ENCODE results near the gene B3GALNT1. TPM values are rescaled to one million over a fixed set of nuclear protein-coding genes. Genes with fewer than 3 reads are reported as not detected.

The B3GALNT1 gene
- total RNA-seq, 2 experiments from 2014 or later: 1.7 to 9.3 TPM

- Mint-ChIP-seq H3K4me3 (peak overlapping the region; percentile 52), H3K27ac (no peak overlapping the region)
- CTCF ChIA-PET: no interaction called here
Measured at GRCh38 chr3:161103776-161104385, 1.3 kb downstream of the B3GALNT1 start.

GRCh38 chr3:161101609-161102008, 3.5 kb downstream of the B3GALNT1 start:
- Mint-ChIP-seq H3K27ac (no peak overlapping the region), H3K36me3 (no peaks in the 10 kb centered on the region), H3K4me1 (peaks cover 12% of the 10 kb centered on the region), H3K9me3 (ENCODE audit: low read depth) (no peaks in the 10 kb centered on the region), H3K4me3 (no peak overlapping the region), H3K27me3 (peaks cover 44% of the 10 kb centered on the region)
- DNase-seq: no peak
- ATAC-seq: no peak
- CTCF ChIA-PET: no interaction called here

More at GRCh38 chr3:161103776-161104385, 1.3 kb downstream of the B3GALNT1 start:
- peaks cover 17% of the 10 kb centered on the region for H3K4me1 Mint-ChIP-seq
- ATAC-seq (no peak), DNase-seq (no peak)
- no peaks in the 10 kb centered on the region for H3K36me3 Mint-ChIP-seq
- H3K27me3 Mint-ChIP-seq: peaks cover 48% of the 10 kb centered on the region
- H3K9me3 Mint-ChIP-seq (ENCODE audit: low read depth): no peaks in the 10 kb centered on the region

- H3K4me3 Mint-ChIP-seq: no peak overlapping the region
- H3K4me1 Mint-ChIP-seq: peaks cover 10% of the 10 kb centered on the region
- CTCF ChIA-PET: no interaction called here
- H3K27ac Mint-ChIP-seq: no peak overlapping the region
- peaks cover 44% of the 10 kb centered on the region for H3K27me3 Mint-ChIP-seq
- H3K36me3 Mint-ChIP-seq: no peaks in the 10 kb centered on the region
- DNase-seq (no peak), ATAC-seq (no peak)
- H3K9me3 Mint-ChIP-seq (ENCODE audit: low read depth): no peaks in the 10 kb centered on the region
Measured at GRCh38 chr3:161100994-161101393, 4.2 kb downstream of the B3GALNT1 start.

GRCh38 chr3:161096771-161097367, 8.3 kb downstream of the B3GALNT1 start:
- Mint-ChIP-seq H3K9me3 (ENCODE audit: low read depth) (no peaks in the 10 kb centered on the region), H3K4me3 (no peak overlapping the region), H3K27ac (no peak overlapping the region), H3K36me3 (no peaks in the 10 kb centered on the region), H3K27me3 (peaks cover 19% of the 10 kb centered on the region), H3K4me1 (no peaks in the 10 kb centered on the region)
- no peak for DNase-seq
- ATAC-seq: no peak
- CTCF ChIA-PET: interaction anchor here (0.9 to 1.3 kb wide), 4 partner anchors 10 to 326 kb away, joined by 3 to 5 read pairs (median 4); no protein-coding TSS in a partner anchor

- ATAC-seq (no peak), DNase-seq (no peak)
- H3K27me3 Mint-ChIP-seq: peaks cover 8% of the 10 kb centered on the region
- no peak overlapping the region for H3K4me3 Mint-ChIP-seq
- no peaks in the 10 kb centered on the region for H3K36me3 Mint-ChIP-seq
- CTCF ChIA-PET: no interaction called here
- no peaks in the 10 kb centered on the region for H3K4me1 Mint-ChIP-seq
- no peaks in the 10 kb centered on the region for H3K9me3 Mint-ChIP-seq (ENCODE audit: low read depth)
- H3K27ac Mint-ChIP-seq: no peak overlapping the region
Measured at GRCh38 chr3:161093895-161094294, 11.3 kb downstream of the B3GALNT1 start.

- H3K9me3 Mint-ChIP-seq (ENCODE audit: low read depth): no peaks in the 10 kb centered on the region
- peaks cover 18% of the 10 kb centered on the region for H3K4me1 Mint-ChIP-seq
- ATAC-seq: no peak
- DNase-seq: no peak
- no peaks in the 10 kb centered on the region for H3K36me3 Mint-ChIP-seq
- CTCF ChIA-PET: no interaction called here
- no peak overlapping the region for H3K27ac Mint-ChIP-seq
- H3K27me3 Mint-ChIP-seq: peaks cover 9% of the 10 kb centered on the region
- no peak overlapping the region for H3K4me3 Mint-ChIP-seq
Measured at GRCh38 chr3:161084277-161084676, 20.9 kb downstream of the B3GALNT1 start.

- CTCF ChIA-PET: no interaction called here
- H3K27me3 Mint-ChIP-seq: peaks cover 13% of the 10 kb centered on the region
- ATAC-seq: no peak
Measured at GRCh38 chr3:161083131-161083530, 22.0 kb downstream of the B3GALNT1 start.

GRCh38 chr3:161082063-161082462, 23.1 kb downstream of the B3GALNT1 start:
- ATAC-seq (peak; percentile 39), DNase-seq (no peak)
- Mint-ChIP-seq H3K36me3 (no peaks in the 10 kb centered on the region), H3K27me3 (peaks cover 15% of the 10 kb centered on the region), H3K4me3 (no peak overlapping the region), H3K4me1 (peaks cover 35% of the 10 kb centered on the region), H3K27ac (no peak overlapping the region), H3K9me3 (ENCODE audit: low read depth) (no peaks in the 10 kb centered on the region)
- CTCF ChIA-PET: no interaction called here

More at GRCh38 chr3:161083131-161083530, 22.0 kb downstream of the B3GALNT1 start:
- H3K27ac Mint-ChIP-seq: no peak overlapping the region
- no peak overlapping the region for H3K4me3 Mint-ChIP-seq
- no peaks in the 10 kb centered on the region for H3K9me3 Mint-ChIP-seq (ENCODE audit: low read depth)
- peaks cover 24% of the 10 kb centered on the region for H3K4me1 Mint-ChIP-seq
- DNase-seq: no peak
- no peaks in the 10 kb centered on the region for H3K36me3 Mint-ChIP-seq

GRCh38 chr3:161081633-161082032, 23.5 kb downstream of the B3GALNT1 start:
- no peak for DNase-seq
- Mint-ChIP-seq H3K4me3 (no peak overlapping the region), H3K27me3 (peaks cover 18% of the 10 kb centered on the region), H3K4me1 (peaks cover 38% of the 10 kb centered on the region), H3K27ac (no peak overlapping the region), H3K36me3 (no peaks in the 10 kb centered on the region), H3K9me3 (ENCODE audit: low read depth) (no peaks in the 10 kb centered on the region)
- CTCF ChIA-PET: no interaction called here
- ATAC-seq: peak; percentile 74

- DNase-seq (no peak), ATAC-seq (no peak)
- H3K4me1 Mint-ChIP-seq: peaks cover 56% of the 10 kb centered on the region
- no peak overlapping the region for H3K4me3 Mint-ChIP-seq
- peaks cover 16% of the 10 kb centered on the region for H3K27me3 Mint-ChIP-seq
- CTCF ChIA-PET: interaction anchor here (1.2 kb wide), 1 partner anchor 24 kb away, joined by 4 read pairs; no protein-coding TSS in a partner anchor
- no peak overlapping the region for H3K27ac Mint-ChIP-seq
- peaks cover 2% of the 10 kb centered on the region for H3K36me3 Mint-ChIP-seq
- no peaks in the 10 kb centered on the region for H3K9me3 Mint-ChIP-seq (ENCODE audit: low read depth)
Measured at GRCh38 chr3:161073181-161073580, 32.0 kb downstream of the B3GALNT1 start.

GRCh38 chr3:161072751-161073150, 32.4 kb downstream of the B3GALNT1 start:
- Mint-ChIP-seq H3K27me3 (peaks cover 16% of the 10 kb centered on the region), H3K36me3 (peaks cover 2% of the 10 kb centered on the region), H3K27ac (peak overlapping the region; percentile 42), H3K4me3 (no peak overlapping the region), H3K4me1 (peaks cover 56% of the 10 kb centered on the region), H3K9me3 (ENCODE audit: low read depth) (no peaks in the 10 kb centered on the region)
- CTCF ChIA-PET: no interaction called here
- no peak for DNase-seq
- ATAC-seq: no peak

- Mint-ChIP-seq H3K4me3 (no peak overlapping the region), H3K4me1 (peaks cover 56% of the 10 kb centered on the region), H3K9me3 (ENCODE audit: low read depth) (no peaks in the 10 kb centered on the region), H3K36me3 (peaks cover 3% of the 10 kb centered on the region), H3K27ac (no peak overlapping the region), H3K27me3 (peaks cover 15% of the 10 kb centered on the region)
- CTCF ChIA-PET: no interaction called here
- DNase-seq: no peak
- peak; percentile 32 for ATAC-seq
Measured at GRCh38 chr3:161072211-161072621, 32.9 kb downstream of the B3GALNT1 start.

- peaks cover 6% of the 10 kb centered on the region for H3K27me3 Mint-ChIP-seq
- CTCF ChIA-PET: interaction anchor here (1.1 kb wide), 1 partner anchor 38 kb away, joined by 3 read pairs; no protein-coding TSS in a partner anchor
- peaks cover 54% of the 10 kb centered on the region for H3K4me1 Mint-ChIP-seq
- H3K27ac Mint-ChIP-seq: no peak overlapping the region
- no peak for DNase-seq
- H3K36me3 Mint-ChIP-seq: peaks cover 3% of the 10 kb centered on the region
- no peak for ATAC-seq
- no peaks in the 10 kb centered on the region for H3K9me3 Mint-ChIP-seq (ENCODE audit: low read depth)
- no peak overlapping the region for H3K4me3 Mint-ChIP-seq
Measured at GRCh38 chr3:161070980-161071663, 34.0 kb downstream of the B3GALNT1 start.

All from activated CD8-positive, alpha-beta memory T cell treated with anti-CD3 and anti-CD28 coated beads, Interleukin-2, amount 10 ng/mL, durations not matched to agents 7 days and 5 days (primary cell).